H7 (cell line): Measurements from ENCODE around the gene AGPAT4. TPM values are rescaled to one million over a fixed set of nuclear protein-coding genes. Genes with fewer than 3 reads are reported as not detected.

ENCODE experiments used
- DNase-seq: peaks from one replicate; pipeline ENCODE4 v3.0.0; 2012
- H3K27me3 ChIP-seq: 2 replicates; pipeline ENCODE4 v1.6.0; 2011; ENCODE audit warnings: mild to moderate bottlenecking, low read length; ENCODE audit not compliant: control insufficient read depth, insufficient read depth
- H3K36me3 ChIP-seq: replicated peaks from 2 replicates; pipeline ENCODE4 v1.5.1; 2011; ENCODE audit warnings: low read length; ENCODE audit not compliant: control insufficient read depth, insufficient read depth
- H3K4me3 ChIP-seq: 2 replicates; pipeline ENCODE4 v1.5.1; 2011; ENCODE audit warnings: low read depth, mild to moderate bottlenecking, control low read depth, low read length, moderate library complexity; ENCODE audit not compliant: insufficient read depth
- total RNA-seq: library from RNA; depleted of rRNA; stranded (reverse); fragments of >200 nt; shearing (Covaris generic); gene quantifications from 2 replicates; pipeline ENCODE4 v1.2.3, GENCODE V29; 2014

The AGPAT4 gene
- total RNA-seq, 1 experiment from 2014 or later = 10.4 TPM

GRCh38 chr6:161171207-161171606, 102.7 kb downstream of the AGPAT4 start:
- Histone ChIP-seq H3K36me3 (no peaks in the 10 kb centered on the region; the same call in 1 of the 2 replicates), H3K4me3 (no peak overlapping the region), H3K27me3 (no peaks in the 10 kb centered on the region)
- no peak for DNase-seq

- Histone ChIP-seq H3K27me3 (no peaks in the 10 kb centered on the region), H3K4me3 (no peak overlapping the region), H3K36me3 (no peaks in the 10 kb centered on the region; the same call in 1 of the 2 replicates)
- DNase-seq = no peak
Observed at GRCh38 chr6:161169696-161170095, 104.2 kb downstream of the AGPAT4 start.

GRCh38 chr6:161169035-161169434, 104.8 kb downstream of the AGPAT4 start:
- peaks cover 4% of the 10 kb centered on the region for H3K36me3 ChIP-seq
- H3K27me3 ChIP-seq = no peaks in the 10 kb centered on the region
- no peak overlapping the region for H3K4me3 ChIP-seq
- no peak for DNase-seq

- DNase-seq = no peak
- Histone ChIP-seq H3K4me3 (no peak overlapping the region), H3K36me3 (peaks cover 4% of the 10 kb centered on the region), H3K27me3 (no peaks in the 10 kb centered on the region)
Observed at GRCh38 chr6:161168281-161168891, 105.5 kb downstream of the AGPAT4 start.

- no peak overlapping the region for H3K4me3 ChIP-seq
- DNase-seq = no peak
- no peaks in the 10 kb centered on the region for H3K27me3 ChIP-seq
- H3K36me3 ChIP-seq = peaks cover 4% of the 10 kb centered on the region
Observed at GRCh38 chr6:161166677-161167076, 107.2 kb downstream of the AGPAT4 start.

GRCh38 chr6:161166176-161166575, 107.7 kb downstream of the AGPAT4 start:
- Histone ChIP-seq H3K36me3 (peaks cover 4% of the 10 kb centered on the region), H3K4me3 (no peak overlapping the region)
- DNase-seq = no peak

GRCh38 chr6:161164182-161164625, 109.7 kb downstream of the AGPAT4 start:
- no peaks in the 10 kb centered on the region for H3K27me3 ChIP-seq

More at GRCh38 chr6:161166176-161166575, 107.7 kb downstream of the AGPAT4 start:
- no peaks in the 10 kb centered on the region for H3K27me3 ChIP-seq

GRCh38 chr6:161163466-161164181, 110.2 kb downstream of the AGPAT4 start:
- H3K4me3 ChIP-seq = no peak overlapping the region
- H3K36me3 ChIP-seq = peaks cover 7% of the 10 kb centered on the region
- no peaks in the 10 kb centered on the region for H3K27me3 ChIP-seq
- DNase-seq = peak; percentile 74

More at GRCh38 chr6:161164182-161164625, 109.7 kb downstream of the AGPAT4 start:
- no peak for DNase-seq
- H3K4me3 ChIP-seq = no peak overlapping the region
- H3K36me3 ChIP-seq = peaks cover 7% of the 10 kb centered on the region

- Histone ChIP-seq H3K4me3 (no peak overlapping the region), H3K36me3 (peaks cover 7% of the 10 kb centered on the region), H3K27me3 (no peaks in the 10 kb centered on the region)
- DNase-seq = no peak
Observed at GRCh38 chr6:161162722-161163121, 111.1 kb downstream of the AGPAT4 start.

GRCh38 chr6:161161889-161162624, 111.8 kb downstream of the AGPAT4 start:
- Histone ChIP-seq H3K4me3 (no peak overlapping the region), H3K36me3 (peaks cover 7% of the 10 kb centered on the region), H3K27me3 (no peaks in the 10 kb centered on the region)
- no peak for DNase-seq

GRCh38 chr6:161161121-161161520, 112.7 kb downstream of the AGPAT4 start:
- no peaks in the 10 kb centered on the region for H3K27me3 ChIP-seq
- H3K4me3 ChIP-seq = no peak overlapping the region
- peaks cover 7% of the 10 kb centered on the region for H3K36me3 ChIP-seq
- no peak for DNase-seq

- Histone ChIP-seq H3K4me3 (no peak overlapping the region), H3K27me3 (no peaks in the 10 kb centered on the region), H3K36me3 (peaks cover 5% of the 10 kb centered on the region)
- DNase-seq = no peak
Observed at GRCh38 chr6:161154796-161155335, 119.0 kb downstream of the AGPAT4 start.

GRCh38 chr6:161153725-161154124, 120.1 kb downstream of the AGPAT4 start:
- Histone ChIP-seq H3K36me3 (peaks cover 4% of the 10 kb centered on the region), H3K27me3 (no peaks in the 10 kb centered on the region), H3K4me3 (no peak overlapping the region)
- DNase-seq = no peak

- H3K4me3 ChIP-seq = no peak overlapping the region
- H3K36me3 ChIP-seq = peaks cover 4% of the 10 kb centered on the region
- DNase-seq = peak; percentile 76
- H3K27me3 ChIP-seq = no peaks in the 10 kb centered on the region
Observed at GRCh38 chr6:161152907-161153662, 120.8 kb downstream of the AGPAT4 start.
